ENCODE results near the gene SPSB1. TPM values are rescaled to one million over a fixed set of nuclear protein-coding genes. Genes with fewer than 3 reads are reported as not detected.

SPSB1 gene
- total and polyA plus RNA-seq, 4 donors, result 21.2 to 62.0 (median 35.8) TPM

- peaks cover 3% of the 10 kb centered on the region in 2 donors for H3K4me1 ChIP-seq (ENCODE audit: control insufficient read depth in 1 of 2, insufficient read depth in 2 of 2, low read length in 2 of 2)
- intact Hi-C loops (cut with DNase I), result no loop called here
Measured at GRCh38 chr1:9362488-9362887, 69.8 kb downstream of the SPSB1 start.

DNA sequence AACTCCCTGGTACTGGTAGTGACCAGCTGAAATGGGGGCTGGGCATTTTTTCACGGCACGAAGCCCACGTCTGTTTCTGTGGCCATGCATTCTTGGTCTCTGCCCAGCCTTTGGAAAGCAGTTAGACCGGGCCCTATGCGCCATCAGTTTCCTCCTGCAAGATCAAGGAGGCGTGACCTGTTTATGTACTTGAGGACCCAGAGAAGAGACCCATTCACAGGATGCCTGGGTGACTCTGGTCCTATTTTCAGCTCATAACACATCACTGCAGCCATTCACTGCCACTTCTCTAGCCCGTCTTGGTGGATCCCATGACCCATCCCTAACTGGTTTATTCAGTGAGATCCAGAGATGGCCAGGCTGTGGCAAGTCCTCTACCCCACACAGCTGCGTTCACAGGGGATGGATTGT, 70.4 kb downstream of the SPSB1 start:
- no peaks in the 10 kb centered on the region for H3K9me3 ChIP-seq (ENCODE audit: control insufficient read depth, low read length)
- ATAC-seq (ENCODE audit: low FRiP score) (no peak), DNase-seq (no peak)
- intact Hi-C loops (cut with DNase I), result no loop called here
- peaks cover 3% of the 10 kb centered on the region in 2 donors for H3K4me1 ChIP-seq (ENCODE audit: control insufficient read depth in 1 of 2, insufficient read depth in 2 of 2, low read length in 2 of 2)
- H3K27me3 ChIP-seq (ENCODE audit: control insufficient read depth in 1 of 2, insufficient read depth in 2 of 2, low read length in 1 of 2), result no peaks in the 10 kb centered on the region
- H3K36me3 ChIP-seq (ENCODE audit: control insufficient read depth in 1 of 2, insufficient read depth in 2 of 2, low read length in 1 of 2), result peaks cover 0 to 7% of the 10 kb centered on the region in 2 donors
- 17 to 21% methylated on average over 8 of the region's 8 CpGs for WGBS, 2 donors
- peak overlapping the region in 1 of 2 donors; percentile 13 for H3K27ac ChIP-seq (ENCODE audit: low read depth in 1 of 2, low read length in 2 of 2)
- H3K4me3 ChIP-seq (ENCODE audit: low read length in 2 of 2), result no peak overlapping the region

More at GRCh38 chr1:9362488-9362887, 69.8 kb downstream of the SPSB1 start:
- ATAC-seq (ENCODE audit: low FRiP score) (no peak), DNase-seq (no peak)
- H3K4me3 ChIP-seq (ENCODE audit: low read length in 2 of 2), result no peak overlapping the region
- no peaks in the 10 kb centered on the region for H3K9me3 ChIP-seq (ENCODE audit: control insufficient read depth, low read length)
- H3K36me3 ChIP-seq (ENCODE audit: control insufficient read depth in 1 of 2, insufficient read depth in 2 of 2, low read length in 1 of 2), result peaks cover 0 to 6% of the 10 kb centered on the region in 2 donors
- peak overlapping the region in 1 of 2 donors; percentile 1 for H3K27ac ChIP-seq (ENCODE audit: low read depth in 1 of 2, low read length in 2 of 2)
- WGBS, 2 donors, result 41 to 54% methylated on average over 12 of the region's 12 CpGs
- H3K27me3 ChIP-seq (ENCODE audit: control insufficient read depth in 1 of 2, insufficient read depth in 2 of 2, low read length in 1 of 2), result no peaks in the 10 kb centered on the region

- intact Hi-C loops (cut with DNase I), result no loop called here
- peaks cover 3 to 6% of the 10 kb centered on the region in 2 donors for H3K4me1 ChIP-seq (ENCODE audit: control insufficient read depth in 1 of 2, insufficient read depth in 2 of 2, low read length in 2 of 2)
- H3K4me3 ChIP-seq (ENCODE audit: low read length in 2 of 2), result no peak overlapping the region
- H3K36me3 ChIP-seq (ENCODE audit: control insufficient read depth in 1 of 2, insufficient read depth in 2 of 2, low read length in 1 of 2), result peaks cover 0 to 4% of the 10 kb centered on the region in 2 donors
- WGBS, 2 donors, result 60 to 65% methylated on average over 8 of the region's 8 CpGs
- no peaks in the 10 kb centered on the region for H3K27me3 ChIP-seq (ENCODE audit: control insufficient read depth in 1 of 2, insufficient read depth in 2 of 2, low read length in 1 of 2)
- DNase-seq (no peak), ATAC-seq (ENCODE audit: low FRiP score) (no peak)
- H3K27ac ChIP-seq (ENCODE audit: low read depth in 1 of 2, low read length in 2 of 2), result no peak overlapping the region
- no peaks in the 10 kb centered on the region for H3K9me3 ChIP-seq (ENCODE audit: control insufficient read depth, low read length)
Measured at GRCh38 chr1:9366298-9366697, 73.6 kb downstream of the SPSB1 start.

- H3K27ac ChIP-seq (ENCODE audit: low read depth in 1 of 2, low read length in 2 of 2), result no peak overlapping the region
- WGBS, 2 donors, result 90 to 91% methylated on average over 34 of the region's 34 CpGs
- H3K27me3 ChIP-seq (ENCODE audit: control insufficient read depth in 1 of 2, insufficient read depth in 2 of 2, low read length in 1 of 2), result no peaks in the 10 kb centered on the region
- intact Hi-C loops (cut with DNase I), result no loop called here
- H3K4me3 ChIP-seq (ENCODE audit: low read length in 2 of 2), result no peak overlapping the region
- DNase-seq (no peak), ATAC-seq (ENCODE audit: low FRiP score) (no peak)
- no peaks in the 10 kb centered on the region for H3K9me3 ChIP-seq (ENCODE audit: control insufficient read depth, low read length)
- peaks cover 0 to 4% of the 10 kb centered on the region in 2 donors for H3K36me3 ChIP-seq (ENCODE audit: control insufficient read depth in 1 of 2, insufficient read depth in 2 of 2, low read length in 1 of 2)
- peaks cover 3 to 7% of the 10 kb centered on the region in 2 donors for H3K4me1 ChIP-seq (ENCODE audit: control insufficient read depth in 1 of 2, insufficient read depth in 2 of 2, low read length in 2 of 2)
Measured at GRCh38 chr1:9366943-9367780, 74.5 kb downstream of the SPSB1 start.

DNA sequence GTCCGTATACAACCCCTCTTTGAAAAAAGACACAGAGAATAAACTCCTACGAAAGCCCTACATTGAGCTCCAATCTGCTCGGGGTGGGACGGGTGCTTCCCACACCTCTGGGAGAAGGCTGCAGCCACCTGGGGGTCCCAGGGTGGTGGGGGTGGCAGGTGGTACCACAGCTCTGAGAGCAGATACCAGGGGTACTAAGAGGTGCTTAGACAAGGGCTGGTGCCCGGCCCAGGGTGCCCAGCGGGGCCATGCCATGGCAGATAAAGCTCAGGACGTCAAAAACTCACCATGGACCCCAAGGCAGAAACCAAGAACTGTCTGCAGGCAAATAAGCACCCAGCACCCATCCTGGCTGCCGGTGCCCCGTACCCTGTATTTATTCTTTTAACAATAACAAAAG, 75.1 kb downstream of the SPSB1 start:
- H3K27me3 ChIP-seq (ENCODE audit: control insufficient read depth in 1 of 2, insufficient read depth in 2 of 2, low read length in 1 of 2), result no peaks in the 10 kb centered on the region
- peaks cover 0 to 4% of the 10 kb centered on the region in 2 donors for H3K36me3 ChIP-seq (ENCODE audit: control insufficient read depth in 1 of 2, insufficient read depth in 2 of 2, low read length in 1 of 2)
- DNase-seq (no peak), ATAC-seq (ENCODE audit: low FRiP score) (no peak)
- H3K4me1 ChIP-seq (ENCODE audit: control insufficient read depth in 1 of 2, insufficient read depth in 2 of 2, low read length in 2 of 2), result peaks cover 2 to 7% of the 10 kb centered on the region in 2 donors
- H3K4me3 ChIP-seq (ENCODE audit: low read length in 2 of 2), result no peak overlapping the region
- no peaks in the 10 kb centered on the region for H3K9me3 ChIP-seq (ENCODE audit: control insufficient read depth, low read length)
- intact Hi-C loops (cut with DNase I), result no loop called here
- H3K27ac ChIP-seq (ENCODE audit: low read depth in 1 of 2, low read length in 2 of 2), result no peak overlapping the region
- WGBS, 2 donors, result 75% methylated on average over 9 of the region's 9 CpGs

DNA sequence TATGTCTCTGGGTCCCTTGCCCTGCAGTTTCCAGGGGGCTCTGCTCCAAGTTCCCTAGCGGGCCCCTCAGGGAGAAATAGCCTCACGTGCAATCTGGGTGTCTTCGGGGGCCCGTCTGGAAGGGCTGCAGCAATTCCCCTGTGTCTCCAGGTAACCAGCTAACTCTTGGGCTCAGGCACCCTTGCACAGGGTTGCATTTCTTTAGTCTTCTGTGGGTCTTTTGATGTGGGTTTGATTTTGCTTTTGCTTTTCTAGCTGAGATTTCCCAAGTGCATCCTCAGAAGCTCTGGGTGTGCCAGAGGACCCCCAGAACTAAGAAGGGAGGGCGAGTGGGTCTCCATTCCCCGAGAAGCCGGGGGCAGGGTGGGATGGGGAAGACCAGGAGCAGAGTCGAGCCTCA, 75.7 kb downstream of the SPSB1 start:
- ATAC-seq (ENCODE audit: low FRiP score) (no peak), DNase-seq (no peak)
- 60 to 70% methylated on average over 8 of the region's 8 CpGs for WGBS, 2 donors
- intact Hi-C loops (cut with DNase I), result no loop called here
- peaks cover 0 to 4% of the 10 kb centered on the region in 2 donors for H3K36me3 ChIP-seq (ENCODE audit: control insufficient read depth in 1 of 2, insufficient read depth in 2 of 2, low read length in 1 of 2)
- H3K27ac ChIP-seq (ENCODE audit: low read depth in 1 of 2, low read length in 2 of 2), result peak overlapping the region in 1 of 2 donors; percentile 29
- H3K4me3 ChIP-seq (ENCODE audit: low read length in 2 of 2), result no peak overlapping the region
- H3K27me3 ChIP-seq (ENCODE audit: control insufficient read depth in 1 of 2, insufficient read depth in 2 of 2, low read length in 1 of 2), result no peaks in the 10 kb centered on the region
- H3K9me3 ChIP-seq (ENCODE audit: control insufficient read depth, low read length), result no peaks in the 10 kb centered on the region
- peaks cover 0 to 5% of the 10 kb centered on the region in 2 donors for H3K4me1 ChIP-seq (ENCODE audit: control insufficient read depth in 1 of 2, insufficient read depth in 2 of 2, low read length in 2 of 2)

DNA sequence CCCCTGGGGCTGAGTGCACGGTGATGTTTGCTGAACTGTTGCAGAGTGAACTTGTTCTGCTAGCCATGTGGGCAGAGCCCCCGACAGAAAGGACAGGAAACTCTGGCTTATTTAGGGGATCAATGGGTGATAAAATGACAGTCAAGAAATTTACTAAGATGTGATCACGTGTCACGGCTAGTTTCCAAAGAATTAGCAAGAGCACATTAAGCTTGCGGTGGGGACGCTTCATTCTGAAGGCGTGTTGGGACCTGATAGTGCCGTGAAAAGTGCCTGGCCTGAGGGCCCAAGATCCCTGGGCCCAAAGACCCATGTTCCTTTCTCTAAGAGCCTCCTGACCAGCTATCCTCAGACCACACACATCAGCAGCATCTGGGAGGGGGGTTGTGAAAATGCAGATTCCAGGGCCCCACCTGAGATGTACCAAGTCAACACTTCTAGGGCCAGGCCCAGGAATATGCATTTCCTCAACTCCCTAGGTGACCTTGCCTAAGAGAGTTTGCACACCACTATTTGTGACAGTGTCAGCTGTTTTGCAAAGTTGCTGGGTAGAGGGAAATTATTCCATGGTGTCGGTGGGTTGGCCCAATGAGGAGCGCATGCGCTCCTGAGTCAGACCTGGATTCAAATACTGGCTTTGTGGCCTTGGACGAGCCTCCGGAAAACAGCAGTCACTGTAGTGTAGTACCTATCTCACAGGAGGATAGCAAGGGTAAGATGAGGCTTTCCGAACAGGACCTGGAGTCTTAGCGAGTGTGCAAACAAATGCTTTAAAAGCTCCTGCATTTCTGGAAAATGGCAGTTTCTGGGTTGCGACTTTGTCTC, 77.5 kb downstream of the SPSB1 start:
- peaks cover 0 to 4% of the 10 kb centered on the region in 2 donors for H3K4me1 ChIP-seq (ENCODE audit: control insufficient read depth in 1 of 2, insufficient read depth in 2 of 2, low read length in 2 of 2)
- ATAC-seq (ENCODE audit: low FRiP score) (no peak), DNase-seq (no peak)
- no peak overlapping the region for H3K4me3 ChIP-seq (ENCODE audit: low read length in 2 of 2)
- peaks cover 0 to 4% of the 10 kb centered on the region in 2 donors for H3K36me3 ChIP-seq (ENCODE audit: control insufficient read depth in 1 of 2, insufficient read depth in 2 of 2, low read length in 1 of 2)
- H3K27ac ChIP-seq (ENCODE audit: low read depth in 1 of 2, low read length in 2 of 2), result peak overlapping the region; percentile 45 to 84
- WGBS, 2 donors, result 80% methylated on average over 16 of the region's 16 CpGs
- intact Hi-C loops (cut with DNase I), result loop anchor here in 1 of 2 donors (5.0 kb wide), 1 partner anchor 78 kb away; the partner anchor contains the start of gene SPSB1
- no peaks in the 10 kb centered on the region for H3K9me3 ChIP-seq (ENCODE audit: control insufficient read depth, low read length)
- H3K27me3 ChIP-seq (ENCODE audit: control insufficient read depth in 1 of 2, insufficient read depth in 2 of 2, low read length in 1 of 2), result no peaks in the 10 kb centered on the region

DNA sequence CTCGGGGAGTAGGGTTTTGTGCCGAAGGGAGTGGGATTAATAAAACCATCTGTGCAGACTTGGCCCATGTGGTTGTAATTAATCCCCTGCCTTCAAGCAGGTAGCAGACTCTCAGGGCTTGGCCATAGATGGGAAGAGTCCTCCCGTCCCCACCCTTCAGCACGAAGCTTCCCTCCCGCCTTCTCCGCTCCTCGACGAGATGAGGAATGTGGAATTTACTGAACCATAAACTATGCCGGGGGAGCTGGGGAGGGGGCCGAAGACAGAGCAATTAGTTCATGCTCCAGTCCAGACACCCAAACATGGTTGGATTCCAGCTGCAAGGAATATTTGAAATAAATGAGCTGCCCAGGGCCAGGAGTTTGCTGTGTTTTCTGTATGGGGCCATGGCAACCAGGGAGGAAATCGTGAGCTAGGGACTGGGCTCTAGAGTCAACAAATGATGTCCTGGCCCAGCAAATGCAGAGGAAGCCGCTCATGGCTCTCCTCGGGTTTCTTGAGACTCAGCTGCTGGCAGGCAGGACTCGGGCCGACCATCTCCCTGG, 78.8 kb downstream of the SPSB1 start:
- peak; percentile 89 to 90 for DNase-seq
- intact Hi-C loops (cut with DNase I), result loop anchor here in 1 of 2 donors (5.0 kb wide), 1 partner anchor 79 kb away; the partner anchor contains the start of gene SPSB1
- H3K4me3 ChIP-seq (ENCODE audit: low read length in 2 of 2), result no peak overlapping the region
- peak overlapping the region; percentile 83 to 95 for H3K27ac ChIP-seq (ENCODE audit: low read depth in 1 of 2, low read length in 2 of 2)
- no peaks in the 10 kb centered on the region for H3K27me3 ChIP-seq (ENCODE audit: control insufficient read depth in 1 of 2, insufficient read depth in 2 of 2, low read length in 1 of 2)
- 1 to 6% methylated on average over 13 to 15 of the region's 15 CpGs for WGBS, 2 donors
- H3K36me3 ChIP-seq (ENCODE audit: control insufficient read depth in 1 of 2, insufficient read depth in 2 of 2, low read length in 1 of 2), result peaks cover 0 to 4% of the 10 kb centered on the region in 2 donors
- H3K4me1 ChIP-seq (ENCODE audit: control insufficient read depth in 1 of 2, insufficient read depth in 2 of 2, low read length in 2 of 2), result peaks cover 0 to 6% of the 10 kb centered on the region in 2 donors
- peak; percentile 84 for ATAC-seq (ENCODE audit: low FRiP score)
- H3K9me3 ChIP-seq (ENCODE audit: control insufficient read depth, low read length), result no peaks in the 10 kb centered on the region

All from aorta (tissue), 5 donors.